Upper lobe of right lung (tissue), 1 donor: ENCODE results near the gene CCDC120. TPM values are rescaled to one million over a fixed set of nuclear protein-coding genes. Genes with fewer than 3 reads are reported as not detected.

Experiments
- ATAC-seq: fragments of 200-7000 bp; cut with Tn5 transposase; one replicate; pipeline ENCODE4 v1.9.1; 2020; ENCODE audit warnings: mild to moderate bottlenecking, moderate library complexity
- DNase-seq: peaks from one replicate; pipeline ENCODE4 v3.0.0-alpha.2; 2020
- H3K27ac ChIP-seq: fragments of 200-600 bp; one replicate; pipeline ENCODE4 v1.8.0; 2022
- H3K27me3 ChIP-seq: fragments of 200-600 bp; one replicate; pipeline ENCODE4 v1.8.0; 2022; ENCODE audit warnings: mild to moderate bottlenecking
- H3K36me3 ChIP-seq: fragments of 200-600 bp; one replicate; pipeline ENCODE4 v1.8.0; 2022
- H3K4me1 ChIP-seq: fragments of 200-600 bp; one replicate; pipeline ENCODE4 v1.8.0; 2022
- H3K4me3 ChIP-seq: fragments of 200-600 bp; one replicate; pipeline ENCODE4 v1.8.0; 2022; ENCODE audit warnings: mild to moderate bottlenecking
- H3K9me3 ChIP-seq: fragments of 200-600 bp; one replicate; pipeline ENCODE4 v1.8.0; 2022
- intact Hi-C: fragments of 100-400 bp; cut with DNase I; formaldehyde crosslinking; loops from one replicate; pipeline ENCODE4 v1.11.0; 2022
- total RNA-seq: library from RNA; stranded (reverse); fragmentation: NEBNext Ultra II Directional; extraction: Animal tissue kit (Norgen Biotek cat#: 25700); gene quantifications from one replicate; pipeline ENCODE4 v1.2.1, GENCODE V29; 2021
- TF ChIP-seq, protein P1 (sequence below): fragments of 200-600 bp; IDR thresholded peaks from one replicate; pipeline ENCODE4 v1.8.0; 2022; ENCODE audit warnings: antibody characterized with exemption
- donor health status: DM: no; HTN: yes; CAD: no; lungs with severe emphysema.

Gene CCDC120
- total RNA-seq, 1 donor from 2014 or later: 10.8 TPM

DNA sequence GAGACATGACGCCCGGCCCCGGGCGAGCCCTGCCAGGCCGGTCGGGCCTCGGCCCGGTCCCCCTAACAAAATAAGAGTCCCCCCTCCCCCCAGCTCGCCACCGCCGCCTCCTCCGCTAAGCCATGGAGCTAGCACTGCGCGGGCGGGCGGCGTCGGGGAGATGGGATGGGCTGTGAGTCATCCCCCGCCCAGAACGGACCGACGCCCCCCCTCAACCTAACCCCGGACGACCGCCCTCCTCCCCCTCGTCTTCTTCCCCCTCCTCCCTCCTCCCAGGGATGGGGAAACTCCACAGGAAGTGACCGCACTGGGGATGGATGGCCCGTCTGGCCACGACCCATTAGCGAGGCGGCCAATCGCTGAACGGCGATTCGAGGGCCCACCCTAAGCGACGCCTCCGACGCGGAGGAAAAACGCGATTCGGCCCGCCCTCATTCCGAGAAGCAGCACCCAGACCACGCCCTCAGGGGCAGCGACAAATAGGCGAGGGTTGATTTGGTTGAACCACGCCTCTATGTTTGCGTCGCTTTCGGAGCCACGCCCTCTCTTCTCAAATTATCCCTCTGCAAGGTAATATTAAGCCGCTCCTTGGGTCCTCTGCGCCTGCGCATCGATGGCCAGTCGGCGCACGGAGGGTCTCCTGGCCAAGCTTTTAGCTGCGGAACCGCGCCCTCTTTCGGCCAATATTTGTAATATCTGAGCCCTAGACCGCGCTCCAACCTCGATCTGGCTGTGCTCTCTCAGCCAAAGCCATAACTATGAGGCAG, 15.4 kb upstream of the CCDC120 start, which contains the start of gene TFE3:
Gene TFE3, minus strand, starts transcription at position 138 of the 767 bp plus-strand sequence. Its CDS starts 131 bp downstream, at position 7.
- Histone ChIP-seq H3K9me3 (no peaks in the 10 kb centered on the region), H3K36me3 (peaks cover 9% of the 10 kb centered on the region), H3K4me1 (peaks cover 20% of the 10 kb centered on the region), H3K27me3 (no peaks in the 10 kb centered on the region), H3K27ac (peak within 1 kb of the TSS; percentile 96), H3K4me3 (peak within 1 kb of the TSS; percentile 75)
- TF ChIP-seq, protein P1, sequence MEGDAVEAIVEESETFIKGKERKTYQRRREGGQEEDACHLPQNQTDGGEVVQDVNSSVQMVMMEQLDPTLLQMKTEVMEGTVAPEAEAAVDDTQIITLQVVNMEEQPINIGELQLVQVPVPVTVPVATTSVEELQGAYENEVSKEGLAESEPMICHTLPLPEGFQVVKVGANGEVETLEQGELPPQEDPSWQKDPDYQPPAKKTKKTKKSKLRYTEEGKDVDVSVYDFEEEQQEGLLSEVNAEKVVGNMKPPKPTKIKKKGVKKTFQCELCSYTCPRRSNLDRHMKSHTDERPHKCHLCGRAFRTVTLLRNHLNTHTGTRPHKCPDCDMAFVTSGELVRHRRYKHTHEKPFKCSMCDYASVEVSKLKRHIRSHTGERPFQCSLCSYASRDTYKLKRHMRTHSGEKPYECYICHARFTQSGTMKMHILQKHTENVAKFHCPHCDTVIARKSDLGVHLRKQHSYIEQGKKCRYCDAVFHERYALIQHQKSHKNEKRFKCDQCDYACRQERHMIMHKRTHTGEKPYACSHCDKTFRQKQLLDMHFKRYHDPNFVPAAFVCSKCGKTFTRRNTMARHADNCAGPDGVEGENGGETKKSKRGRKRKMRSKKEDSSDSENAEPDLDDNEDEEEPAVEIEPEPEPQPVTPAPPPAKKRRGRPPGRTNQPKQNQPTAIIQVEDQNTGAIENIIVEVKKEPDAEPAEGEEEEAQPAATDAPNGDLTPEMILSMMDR: peak; percentile 56
- intact Hi-C loops: no loop called here
- DNase-seq (peak; percentile 98), ATAC-seq (peak; percentile 92)

DNA sequence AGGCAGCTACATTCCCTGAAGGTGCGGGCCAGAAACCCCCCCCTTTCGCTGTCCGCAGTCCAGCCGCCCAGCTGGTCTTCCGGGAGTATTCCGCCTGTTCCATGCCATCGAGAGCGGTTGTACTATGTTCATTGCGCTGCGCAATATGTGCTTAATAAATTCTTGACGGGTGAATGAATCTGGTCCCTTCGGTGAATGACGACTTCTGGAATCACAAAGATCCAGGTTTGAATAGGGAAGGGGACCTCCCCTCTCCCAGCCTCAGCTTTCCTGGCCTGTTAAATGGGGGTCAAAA, 14.9 kb upstream of the CCDC120 start:
- Histone ChIP-seq H3K36me3 (peaks cover 4% of the 10 kb centered on the region), H3K4me3 (peak overlapping the region; percentile 21), H3K4me1 (peaks cover 19% of the 10 kb centered on the region), H3K27ac (peak overlapping the region; percentile 55), H3K27me3 (no peaks in the 10 kb centered on the region), H3K9me3 (no peaks in the 10 kb centered on the region)
- TF ChIP-seq, protein P1: no peak
- DNase-seq: no peak
- no peak for ATAC-seq
- intact Hi-C loops: no loop called here

DNA sequence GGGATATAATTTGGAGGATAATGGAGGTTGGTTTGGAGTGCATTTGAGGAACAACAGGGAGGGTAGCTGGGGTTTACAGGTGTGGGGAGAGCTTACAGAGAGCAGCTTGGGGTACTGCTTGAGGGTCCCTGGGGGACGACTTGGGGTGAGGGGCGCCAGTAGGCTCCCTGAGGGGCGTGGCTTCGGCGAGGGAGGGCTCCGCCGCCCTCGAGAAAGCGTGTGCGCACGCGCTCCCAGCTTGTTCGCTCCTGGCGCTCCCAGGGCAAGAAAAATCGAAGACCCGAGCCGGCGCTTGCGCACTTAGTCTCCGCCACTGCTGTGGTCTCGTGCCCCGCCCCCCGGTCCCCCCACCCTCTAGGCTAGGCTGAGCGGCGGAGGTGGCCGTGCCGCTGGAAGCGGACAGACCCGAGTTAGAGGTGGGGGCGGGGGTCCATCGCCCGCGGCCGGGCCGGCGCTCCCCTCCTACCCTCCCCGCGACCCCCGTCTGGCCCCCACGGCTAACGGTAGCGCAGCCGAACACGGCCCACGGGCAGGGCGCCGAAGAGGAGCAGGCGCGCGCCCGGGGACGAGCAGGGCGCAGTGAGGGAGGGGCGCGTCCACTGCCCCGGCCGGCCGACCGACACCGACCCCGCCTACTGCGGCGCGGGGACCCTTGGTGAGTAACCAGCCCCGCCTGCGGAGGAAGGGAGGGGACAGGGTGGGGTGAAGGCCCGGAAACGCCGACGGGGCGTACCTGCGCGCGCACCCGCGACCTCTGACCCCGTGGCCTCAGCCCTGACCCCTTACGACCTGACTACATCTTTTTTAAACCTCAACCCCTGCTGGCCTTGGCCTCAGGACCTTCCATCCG, 5.4 kb upstream of the CCDC120 start:
- ATAC-seq: peak; percentile 90
- no peaks in the 10 kb centered on the region for H3K9me3 ChIP-seq
- intact Hi-C loops: no loop called here
- H3K27ac ChIP-seq: peak overlapping the region; percentile 85
- H3K4me3 ChIP-seq: peak overlapping the region; percentile 59
- TF ChIP-seq, protein P1: no peak
- H3K4me1 ChIP-seq: no peaks in the 10 kb centered on the region
- H3K27me3 ChIP-seq: no peaks in the 10 kb centered on the region
- no peaks in the 10 kb centered on the region for H3K36me3 ChIP-seq
- peak; percentile 85 for DNase-seq

DNA sequence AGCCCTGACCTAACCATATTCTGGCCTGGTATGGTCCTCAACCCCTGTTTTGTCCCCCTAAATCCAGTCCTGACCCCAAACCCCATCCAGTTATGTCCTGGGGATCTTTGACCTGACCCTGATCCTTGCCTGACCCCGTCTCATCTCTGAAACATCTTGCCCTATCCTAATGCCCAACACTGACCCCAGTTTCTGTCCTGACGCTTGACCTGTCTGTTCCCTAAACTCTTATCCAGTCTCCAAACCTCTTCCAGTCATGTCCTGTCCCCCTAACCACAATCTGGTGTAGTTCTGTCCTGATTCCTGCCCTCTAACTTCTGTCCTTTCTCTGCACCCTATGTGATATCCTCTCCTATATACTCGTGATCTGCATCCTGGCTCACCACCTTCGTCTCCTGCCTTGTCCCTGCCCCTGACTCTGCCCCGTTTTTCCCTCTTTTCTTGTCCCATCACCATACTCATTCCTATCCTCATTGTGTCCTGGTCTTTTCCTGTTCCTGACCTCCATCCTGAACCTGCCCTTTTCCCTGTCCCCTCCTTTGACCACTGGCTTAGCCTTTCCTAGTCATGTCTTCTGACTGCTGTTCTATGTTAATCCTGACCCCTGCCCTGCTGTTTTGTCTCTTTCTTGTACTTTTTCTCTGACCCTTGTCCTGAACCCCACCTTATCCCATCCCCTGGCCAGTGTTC, 4.6 kb upstream of the CCDC120 start:
- no peaks in the 10 kb centered on the region for H3K4me1 ChIP-seq
- ATAC-seq: no peak
- peak overlapping the region; percentile 59 for H3K4me3 ChIP-seq
- peak overlapping the region; percentile 85 for H3K27ac ChIP-seq
- no peaks in the 10 kb centered on the region for H3K27me3 ChIP-seq
- no peaks in the 10 kb centered on the region for H3K9me3 ChIP-seq
- intact Hi-C loops: no loop called here
- H3K36me3 ChIP-seq: no peaks in the 10 kb centered on the region
- DNase-seq: no peak
- TF ChIP-seq, protein P1: no peak

DNA sequence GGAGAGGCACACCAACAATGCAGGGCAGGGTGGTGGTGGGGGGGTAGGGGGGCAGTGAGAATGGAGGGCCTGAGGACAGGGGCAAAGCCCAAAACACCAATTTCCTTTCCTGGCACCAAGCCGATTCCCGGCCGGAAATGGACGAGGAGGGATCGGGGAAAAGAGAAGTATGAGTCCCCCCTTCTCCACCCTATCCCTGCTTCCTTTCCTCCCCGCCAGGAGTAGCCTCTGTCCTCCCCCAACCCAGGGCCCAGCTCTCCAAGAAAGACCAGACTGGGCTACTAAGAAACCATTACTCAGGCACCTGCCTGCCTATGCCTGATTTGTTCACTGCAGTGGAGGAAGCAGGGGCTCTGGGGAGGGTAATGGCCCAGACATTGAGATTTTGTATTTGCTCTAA, 402 bp downstream of the CCDC120 start:
- no peaks in the 10 kb centered on the region for H3K4me1 ChIP-seq
- peak overlapping the region; percentile 58 for H3K27ac ChIP-seq
- intact Hi-C loops: no loop called here
- TF ChIP-seq, protein P1: no peak
- ATAC-seq (peak; percentile 32), DNase-seq (no peak)
- peak overlapping the region; percentile 40 for H3K4me3 ChIP-seq
- no peaks in the 10 kb centered on the region for H3K27me3 ChIP-seq
- no peaks in the 10 kb centered on the region for H3K36me3 ChIP-seq
- no peaks in the 10 kb centered on the region for H3K9me3 ChIP-seq
